IPS DF 6.9 (cell line): ENCODE measurements around the gene MPPED1.

Source experiments
- DNase-seq: peaks from one replicate; pipeline ENCODE4 v3.0.0-alpha.2; 2013; ENCODE audit warnings: low read depth, low spot score
- H3K27ac ChIP-seq: one replicate; pipeline ENCODE4 v1.5.1; 2013; ENCODE audit warnings: low read length, control low read depth
- H3K27me3 ChIP-seq: 2 replicates; pipeline ENCODE4 v1.6.1; 2013; ENCODE audit warnings: mild to moderate bottlenecking, low read length; ENCODE audit not compliant: control insufficient read depth, insufficient read depth
- H3K36me3 ChIP-seq: 2 replicates; pipeline ENCODE4 v1.6.1; 2013; ENCODE audit warnings: low read length; ENCODE audit not compliant: control insufficient read depth, insufficient read depth
- H3K4me1 ChIP-seq: 2 replicates; pipeline ENCODE4 v1.6.1; 2013; ENCODE audit warnings: low read length; ENCODE audit not compliant: control insufficient read depth, insufficient read depth
- H3K4me3 ChIP-seq: 2 replicates; pipeline ENCODE4 v1.5.1; 2013; ENCODE audit warnings: mild to moderate bottlenecking, low read length
- H3K9me3 ChIP-seq: 2 replicates; pipeline ENCODE4 v1.6.1; 2013; ENCODE audit warnings: low read length, inconsistent platforms; ENCODE audit not compliant: control insufficient read depth, insufficient read depth
- WGBS: extraction: QIAGEN DNeasy Blood & Tissue Kit; methylation state at CpG from one replicate; pipeline ENCODE4 v1.1.7; 2013; ENCODE audit warnings: mixed read lengths, missing lambda C conversion rate; ENCODE audit not compliant: insufficient read length, insufficient coverage; 5-methylcytosine and 5-hydroxymethylcytosine counted together

MPPED1 gene

DNA sequence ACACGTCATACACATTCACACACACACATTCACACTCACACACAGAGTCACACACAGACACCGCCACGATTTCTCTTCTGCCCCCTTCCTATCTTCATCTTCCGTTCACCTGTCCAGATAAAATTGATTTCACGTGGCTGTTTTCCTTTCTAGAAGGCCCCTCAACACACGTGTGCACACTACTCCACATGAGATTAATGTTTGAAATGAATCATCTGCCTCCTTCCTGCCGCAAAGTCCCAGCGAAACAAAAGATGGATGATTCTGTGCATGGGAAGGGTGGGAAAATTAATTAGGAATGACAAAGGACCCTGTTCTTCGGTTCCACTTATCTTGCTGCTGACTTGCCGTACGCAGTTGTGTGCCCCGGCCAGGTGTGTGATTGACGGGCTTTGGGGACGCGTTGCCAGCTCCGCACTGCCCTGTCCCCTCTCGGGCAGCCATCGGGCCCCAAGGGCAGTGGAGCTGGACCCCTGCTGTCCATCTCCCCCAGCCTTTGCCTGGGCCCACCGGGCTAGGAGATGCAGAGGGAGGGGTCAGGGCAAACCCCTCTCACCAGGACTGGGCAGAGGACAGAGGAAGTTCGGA lies 73.8 kb downstream of the MPPED1 start:
- DNase-seq: no peak
- H3K27me3 ChIP-seq: no peaks in the 10 kb centered on the region; the same call in 1 of the 2 replicates
- no CpG with 5 or more reads among the region's 20 CpGs for WGBS

DNA sequence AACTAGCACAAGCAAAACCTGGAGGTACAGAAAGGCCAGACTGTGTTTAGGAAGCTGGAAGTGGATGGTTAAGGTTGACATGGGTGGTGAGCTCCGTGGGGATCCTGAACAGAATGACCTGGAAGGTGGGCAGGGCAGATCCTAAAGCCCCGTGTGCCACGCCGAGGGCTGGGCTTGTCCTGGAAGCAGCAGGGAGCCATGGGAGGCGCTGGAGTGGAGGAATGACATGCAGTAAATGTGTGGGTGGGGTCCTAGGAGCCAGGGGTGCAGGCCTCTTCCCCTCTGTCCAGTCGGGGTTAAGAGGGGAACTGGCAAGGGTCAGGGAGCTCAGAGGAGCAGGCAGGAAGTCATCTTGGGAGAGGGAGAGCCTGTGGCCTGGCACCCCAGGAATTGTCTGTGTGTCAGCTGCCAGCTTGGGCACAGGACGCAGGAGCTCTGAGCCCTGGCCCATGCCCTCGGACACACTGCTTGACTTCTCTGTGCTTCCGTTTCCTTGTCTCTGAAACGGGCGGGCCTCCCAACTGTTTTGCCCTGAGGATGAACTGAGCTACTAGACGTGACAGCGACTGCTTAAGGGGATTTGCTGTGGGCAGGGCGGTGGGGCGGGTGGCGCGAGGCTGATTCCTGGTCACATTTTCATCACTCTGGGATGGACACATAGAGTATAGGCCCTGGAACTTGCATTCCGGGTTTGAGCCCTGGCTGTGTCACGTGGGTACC lies 75.7 kb downstream of the MPPED1 start:
- no peaks in the 10 kb centered on the region; the same call in 1 of the 2 replicates for H3K27me3 ChIP-seq
- WGBS: no CpG with 5 or more reads among the region's 19 CpGs
- no peak overlapping the region for H3K27ac ChIP-seq
- H3K4me3 ChIP-seq: no peak overlapping the region
- no peaks in the 10 kb centered on the region; the same call in 1 of the 2 replicates for H3K4me1 ChIP-seq
- H3K36me3 ChIP-seq: no peaks in the 10 kb centered on the region
- no peak for DNase-seq
- no peaks in the 10 kb centered on the region for H3K9me3 ChIP-seq

More for the DNA sequence above, 73.8 kb downstream of the MPPED1 start:
- Histone ChIP-seq H3K9me3 (no peaks in the 10 kb centered on the region), H3K4me1 (peaks cover 5% of the 10 kb centered on the region), H3K36me3 (no peaks in the 10 kb centered on the region), H3K4me3 (no peak overlapping the region), H3K27ac (no peak overlapping the region)

- no peaks in the 10 kb centered on the region for H3K9me3 ChIP-seq
- no peak overlapping the region for H3K27ac ChIP-seq
- no peaks in the 10 kb centered on the region; the same call in 1 of the 2 replicates for H3K27me3 ChIP-seq
- no CpG with 5 or more reads among the region's 26 CpGs for WGBS
- H3K36me3 ChIP-seq: no peaks in the 10 kb centered on the region
- H3K4me3 ChIP-seq: no peak overlapping the region
- H3K4me1 ChIP-seq: no peaks in the 10 kb centered on the region; the same call in 1 of the 2 replicates
- DNase-seq: no peak
These were observed 76.4 kb downstream of the MPPED1 start for GRCh38 chr22:43488031-43488866.

GRCh38 chr22:43488937-43489336 lies 77.1 kb downstream of the MPPED1 start:
- Histone ChIP-seq H3K27me3 (no peaks in the 10 kb centered on the region; the same call in 1 of the 2 replicates), H3K9me3 (no peaks in the 10 kb centered on the region), H3K4me3 (no peak overlapping the region), H3K4me1 (no peaks in the 10 kb centered on the region; the same call in 1 of the 2 replicates), H3K27ac (no peak overlapping the region), H3K36me3 (no peaks in the 10 kb centered on the region)
- DNase-seq: no peak
- no CpG with 5 or more reads among the region's 10 CpGs for WGBS

DNA sequence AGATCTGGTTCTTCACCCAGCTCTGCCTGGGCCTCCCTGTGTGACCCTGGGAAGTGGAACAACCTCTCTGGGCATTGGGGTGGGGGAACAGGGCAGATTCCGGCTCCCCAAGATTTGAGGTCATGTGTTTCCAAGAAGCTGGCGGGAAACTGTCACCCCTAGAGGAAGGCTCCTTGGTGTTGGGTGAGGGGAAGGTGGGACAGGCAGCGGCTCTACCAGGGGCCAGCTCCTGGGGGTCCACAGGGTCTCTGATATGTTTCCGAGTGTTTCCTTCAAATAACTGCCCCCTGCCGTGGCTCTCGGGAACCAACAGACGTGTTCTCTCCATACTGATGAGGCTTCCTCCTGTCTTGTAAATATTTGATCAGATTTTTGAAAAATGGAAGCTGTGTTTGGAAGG lies 78.5 kb downstream of the MPPED1 start:
- no peaks in the 10 kb centered on the region for H3K36me3 ChIP-seq
- H3K27ac ChIP-seq: no peak overlapping the region
- no peaks in the 10 kb centered on the region; the same call in 1 of the 2 replicates for H3K27me3 ChIP-seq
- H3K9me3 ChIP-seq: no peaks in the 10 kb centered on the region
- H3K4me1 ChIP-seq: no peaks in the 10 kb centered on the region; the same call in 1 of the 2 replicates
- no peak for DNase-seq
- no CpG with 5 or more reads among the region's 7 CpGs for WGBS
- H3K4me3 ChIP-seq: no peak overlapping the region

DNA sequence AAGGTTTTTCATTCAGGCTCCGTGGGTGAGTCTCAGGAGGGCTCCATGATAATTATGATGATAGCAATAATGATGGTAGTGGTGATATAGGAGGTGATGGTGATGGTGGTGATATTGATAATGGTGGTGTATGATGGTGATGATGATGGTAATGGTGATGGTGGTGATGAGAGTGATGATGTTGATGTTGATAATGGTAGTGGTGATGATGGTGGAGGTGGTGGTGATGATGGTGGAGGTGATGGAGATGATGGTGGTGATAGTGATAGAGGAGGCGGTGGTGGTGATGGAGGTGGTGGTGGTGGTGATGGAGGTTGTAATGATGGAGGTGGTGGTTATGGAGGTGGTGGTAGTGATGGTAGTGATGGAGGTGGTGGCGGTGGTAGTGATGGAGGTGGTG lies 79.4 kb downstream of the MPPED1 start:
- WGBS: 100% methylated on average over 1 of the region's 3 CpGs
- no peaks in the 10 kb centered on the region; the same call in 1 of the 2 replicates for H3K27me3 ChIP-seq
- no peaks in the 10 kb centered on the region for H3K9me3 ChIP-seq
- no peak overlapping the region for H3K27ac ChIP-seq
- H3K36me3 ChIP-seq: no peaks in the 10 kb centered on the region
- DNase-seq: no peak
- H3K4me1 ChIP-seq: no peaks in the 10 kb centered on the region; the same call in 1 of the 2 replicates
- no peak overlapping the region for H3K4me3 ChIP-seq

DNA sequence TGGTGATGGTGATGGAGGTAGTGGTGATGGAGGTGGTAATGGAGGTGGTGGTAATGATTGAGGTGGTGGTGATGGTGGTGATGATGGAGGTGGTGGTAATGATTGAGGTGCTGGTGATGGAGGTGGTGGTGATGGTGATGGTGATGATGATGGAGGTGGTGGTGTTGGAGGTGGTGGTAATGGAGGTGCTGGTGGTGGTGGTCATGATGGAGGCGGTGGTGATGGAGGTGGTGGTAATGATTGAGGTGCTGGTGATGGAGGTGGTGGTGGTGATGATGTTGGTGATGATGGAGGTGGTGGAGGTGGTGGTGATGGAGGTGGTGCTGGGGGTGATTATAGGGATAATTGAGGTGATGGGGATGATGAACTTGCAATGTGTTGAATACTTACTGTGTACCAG lies 79.9 kb downstream of the MPPED1 start:
- no peaks in the 10 kb centered on the region; the same call in 1 of the 2 replicates for H3K27me3 ChIP-seq
- WGBS: no CpG with 5 or more reads among the region's 1 CpG
- DNase-seq: no peak

GRCh38 chr22:43493297-43493696 lies 81.5 kb downstream of the MPPED1 start:
- Histone ChIP-seq H3K27ac (no peak overlapping the region), H3K9me3 (peaks cover 2% of the 10 kb centered on the region; the same call in 1 of the 2 replicates), H3K4me3 (no peak overlapping the region), H3K27me3 (no peaks in the 10 kb centered on the region; the same call in 1 of the 2 replicates), H3K36me3 (no peaks in the 10 kb centered on the region), H3K4me1 (no peaks in the 10 kb centered on the region)
- WGBS: no CpG with 5 or more reads among the region's 5 CpGs
- no peak for DNase-seq

More for the DNA sequence above, 79.9 kb downstream of the MPPED1 start:
- H3K4me3 ChIP-seq: no peak overlapping the region
- H3K4me1 ChIP-seq: no peaks in the 10 kb centered on the region; the same call in 1 of the 2 replicates
- H3K27ac ChIP-seq: no peak overlapping the region
- H3K36me3 ChIP-seq: no peaks in the 10 kb centered on the region
- H3K9me3 ChIP-seq: no peaks in the 10 kb centered on the region

GRCh38 chr22:43497956-43498855 lies 86.4 kb downstream of the MPPED1 start:
- Histone ChIP-seq H3K9me3 (peaks cover 2% of the 10 kb centered on the region; the same call in 1 of the 2 replicates), H3K27me3 (no peaks in the 10 kb centered on the region), H3K4me1 (no peaks in the 10 kb centered on the region), H3K36me3 (no peaks in the 10 kb centered on the region), H3K4me3 (no peak overlapping the region; the same call in 1 of the 2 replicates), H3K27ac (no peak overlapping the region)
- no CpG with 5 or more reads among the region's 16 CpGs for WGBS
- DNase-seq: no peak
